ENCODE measurements around the gene TMEM196. TPM values are rescaled to one million over a fixed set of nuclear protein-coding genes. Genes with fewer than 3 reads are reported as not detected.

The TMEM196 gene
- total RNA-seq: not detected in 2 replicates

DNA sequence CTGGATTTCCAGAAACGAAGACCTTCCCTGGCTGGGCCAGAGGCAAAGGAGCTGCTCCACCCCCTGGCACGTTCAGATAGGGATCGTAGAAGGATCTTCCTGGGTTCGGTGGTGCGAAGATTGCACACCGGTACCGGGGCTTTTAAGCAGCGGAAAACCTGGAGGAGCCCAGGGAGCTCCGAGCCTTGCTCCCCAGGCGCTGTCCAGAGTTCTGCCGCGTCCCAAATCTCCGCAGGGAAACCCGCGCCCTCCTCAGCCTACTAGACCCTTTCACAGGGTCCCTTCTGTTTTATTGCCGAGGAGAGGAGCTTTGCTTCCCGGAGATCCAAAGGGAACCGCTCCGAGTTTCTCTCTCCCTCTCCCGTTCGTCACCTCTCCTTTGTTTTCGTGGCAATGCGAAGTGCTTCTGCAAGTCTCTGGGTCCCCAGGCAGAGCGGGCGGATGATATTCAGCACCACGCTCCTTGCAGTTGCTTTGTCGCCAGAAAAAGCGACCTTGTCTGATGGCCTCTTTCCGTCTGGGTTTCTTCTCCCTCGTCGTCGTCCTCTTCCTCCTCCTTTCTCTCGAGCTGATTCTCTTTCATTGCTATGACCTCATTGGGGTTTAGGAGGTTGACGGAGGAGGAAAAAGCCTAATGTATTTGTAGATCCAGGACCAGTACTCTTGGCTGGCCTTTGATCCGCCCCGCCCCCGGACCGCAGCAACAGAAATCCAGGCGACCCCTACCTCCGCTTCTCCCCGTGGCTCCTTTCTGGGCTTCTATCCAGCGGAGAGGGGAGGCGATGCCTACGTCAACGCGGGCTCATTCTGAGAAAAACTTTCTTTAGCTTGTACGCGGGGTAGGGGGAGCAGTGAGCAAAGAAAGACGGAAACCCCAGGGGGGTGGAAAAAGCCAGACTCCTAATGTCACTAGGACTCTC, at the start of gene TMEM196:
Gene TMEM196 (minus strand): TSS at position 777 of the 920 bp plus-strand sequence. CDS start 921 bp downstream, outside the sequence.
- intact Hi-C loops (cut with micrococcal nuclease): no loop called here

DNA sequence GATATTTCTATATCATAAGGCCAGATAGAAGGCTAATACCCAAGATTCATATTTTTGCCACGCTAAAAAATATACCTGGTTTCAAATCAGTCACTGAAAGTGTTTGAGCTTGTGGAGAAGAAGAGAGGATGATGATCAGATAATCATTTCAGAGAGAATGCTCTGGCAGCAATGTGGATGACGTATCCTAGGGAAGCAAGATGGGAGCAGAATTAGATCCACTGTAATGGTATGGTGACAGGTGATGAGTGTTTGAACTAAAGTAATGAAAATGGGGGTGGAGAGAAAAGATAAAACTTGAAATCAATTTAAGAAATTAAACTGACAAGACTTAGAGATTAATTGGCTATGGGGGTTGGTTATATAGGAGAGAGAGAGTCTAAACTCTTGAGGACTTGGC, 42.7 kb upstream of the TMEM196 start:
- intact Hi-C loops (cut with micrococcal nuclease): no loop called here

DNA sequence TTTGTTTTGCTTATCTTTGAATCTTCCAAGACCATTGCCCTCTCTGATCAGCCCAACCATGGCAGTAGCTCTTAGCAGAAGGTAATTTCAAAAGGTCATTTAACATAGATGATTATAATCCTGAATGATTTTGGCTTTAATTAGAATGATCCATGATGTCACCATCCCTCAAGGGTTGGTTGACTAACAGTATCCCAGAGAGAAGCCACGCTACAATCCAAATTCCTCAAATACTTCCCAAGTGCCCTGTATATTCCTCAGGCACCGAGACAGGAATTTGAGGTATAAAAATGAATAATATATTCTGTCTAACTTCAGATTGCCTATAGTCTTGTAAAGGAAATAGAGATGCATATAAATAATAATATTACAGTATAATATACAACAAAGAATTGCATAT, 42.1 kb upstream of the TMEM196 start:
- intact Hi-C loops (cut with micrococcal nuclease): no loop called here

DNA sequence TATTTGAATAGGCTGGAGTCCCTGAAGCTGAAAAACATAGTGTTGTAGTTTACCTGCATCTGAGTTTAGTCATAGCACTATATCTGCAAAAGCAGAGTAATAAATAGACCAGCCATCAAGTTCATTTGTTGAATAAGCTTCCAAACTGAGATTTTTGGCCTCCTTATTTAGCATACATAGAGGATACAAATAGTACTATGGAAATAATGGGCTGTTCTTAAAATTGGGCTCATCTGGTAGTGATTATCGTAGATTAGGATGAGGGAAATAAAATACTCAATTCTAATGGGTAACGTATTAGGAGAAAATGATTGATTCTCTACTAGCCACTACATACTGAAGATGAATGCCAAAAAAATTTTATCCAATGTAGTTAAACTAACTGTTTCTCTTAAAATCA, 41.4 kb upstream of the TMEM196 start:
- intact Hi-C loops (cut with micrococcal nuclease): no loop called here

DNA sequence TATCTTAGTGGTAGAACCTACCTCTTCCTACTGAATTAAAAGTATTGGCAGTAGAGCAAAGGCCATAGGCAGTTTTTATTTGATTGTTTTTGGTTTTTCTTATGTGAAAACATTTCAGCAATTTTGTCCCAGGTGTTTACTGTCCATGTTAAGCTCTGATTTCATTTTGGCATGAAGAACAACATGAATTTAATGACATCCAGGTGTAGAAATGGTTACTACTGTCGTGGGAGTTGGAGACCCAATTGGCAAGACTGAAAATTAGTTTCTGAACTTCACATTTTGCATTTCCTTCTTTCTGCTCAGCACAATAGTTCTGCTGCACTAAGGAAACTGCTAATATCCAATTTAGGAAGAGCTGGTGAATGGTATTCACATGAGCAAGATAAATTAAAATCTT, 38.0 kb upstream of the TMEM196 start:
- intact Hi-C loops (cut with micrococcal nuclease): no loop called here

DNA sequence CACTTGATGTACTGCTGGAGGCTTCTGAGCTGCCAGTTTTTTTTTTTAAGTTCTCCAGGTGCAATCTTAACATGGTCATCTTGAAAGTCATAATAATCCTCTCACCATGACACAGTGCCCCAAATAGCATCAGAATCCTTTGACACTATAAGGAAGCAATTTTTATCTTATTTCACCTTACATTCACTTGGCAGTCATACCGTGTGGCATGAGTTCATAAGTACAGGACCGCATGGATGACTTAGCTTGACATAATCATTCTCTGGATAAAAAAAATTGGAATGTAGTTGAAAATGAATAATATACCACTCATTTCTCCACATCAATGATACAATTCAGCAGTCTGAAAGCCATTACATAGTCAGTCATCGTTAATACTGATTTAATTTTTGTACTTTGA, 25.6 kb upstream of the TMEM196 start:
- intact Hi-C loops (cut with micrococcal nuclease): no loop called here

DNA sequence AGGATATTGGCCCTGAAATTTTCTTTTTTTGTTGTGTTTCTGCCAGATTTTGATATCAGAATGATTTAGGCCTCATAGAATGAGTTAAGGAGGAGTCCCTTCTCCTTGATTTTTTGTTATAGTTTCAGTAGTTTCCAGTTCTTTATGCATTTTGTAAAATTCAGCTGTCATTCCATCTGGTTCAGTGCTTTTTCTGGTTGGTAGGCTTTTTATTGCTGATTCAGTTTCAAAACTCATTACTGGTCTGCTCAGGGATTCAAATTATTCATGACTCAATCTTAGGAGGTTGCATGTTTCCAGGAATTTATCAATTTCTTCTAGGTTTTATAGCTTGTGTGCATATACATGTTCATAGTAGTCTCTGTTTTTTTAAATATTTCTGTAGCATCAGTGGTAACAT, 10.1 kb upstream of the TMEM196 start:
- intact Hi-C loops (cut with micrococcal nuclease): no loop called here

DNA sequence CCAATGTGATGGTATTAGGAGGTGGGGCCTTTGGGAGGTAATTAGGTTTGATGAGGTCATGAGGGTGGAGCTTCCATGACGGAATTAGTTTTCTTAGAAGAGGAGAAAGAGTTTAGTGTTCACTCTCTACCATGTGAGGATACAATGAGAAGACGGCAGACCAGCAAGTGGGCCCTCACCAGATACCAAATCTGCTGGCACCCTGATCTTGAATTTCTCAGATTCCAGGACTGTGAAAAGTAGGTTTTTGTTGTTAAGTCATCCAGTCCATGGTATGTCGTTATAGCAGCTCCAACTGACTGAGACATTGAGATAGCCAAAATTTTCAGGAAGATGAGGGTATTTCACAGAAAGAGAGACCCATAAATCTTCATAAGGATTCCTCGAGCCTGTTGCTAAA, 3.6 kb upstream of the TMEM196 start:
- intact Hi-C loops (cut with micrococcal nuclease): no loop called here

DNA sequence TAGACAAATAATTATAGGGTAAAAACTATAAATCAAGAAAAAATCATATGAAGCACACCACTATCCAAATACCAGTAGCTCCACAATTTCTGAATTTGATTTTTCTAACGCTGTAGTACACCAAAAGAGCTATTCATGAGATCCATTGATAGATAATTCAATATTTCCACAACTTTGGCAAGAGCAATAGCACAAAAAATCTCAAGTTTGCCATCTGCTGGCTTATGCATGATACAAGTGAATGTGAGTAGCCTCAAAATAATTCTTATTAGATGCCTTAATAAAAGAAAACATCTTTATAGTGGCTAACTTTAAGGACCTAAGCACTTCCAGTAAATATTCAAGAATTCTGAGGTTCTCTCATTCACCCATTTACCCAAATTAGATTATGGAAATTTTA, 2.2 kb upstream of the TMEM196 start:
- intact Hi-C loops (cut with micrococcal nuclease): no loop called here

DNA sequence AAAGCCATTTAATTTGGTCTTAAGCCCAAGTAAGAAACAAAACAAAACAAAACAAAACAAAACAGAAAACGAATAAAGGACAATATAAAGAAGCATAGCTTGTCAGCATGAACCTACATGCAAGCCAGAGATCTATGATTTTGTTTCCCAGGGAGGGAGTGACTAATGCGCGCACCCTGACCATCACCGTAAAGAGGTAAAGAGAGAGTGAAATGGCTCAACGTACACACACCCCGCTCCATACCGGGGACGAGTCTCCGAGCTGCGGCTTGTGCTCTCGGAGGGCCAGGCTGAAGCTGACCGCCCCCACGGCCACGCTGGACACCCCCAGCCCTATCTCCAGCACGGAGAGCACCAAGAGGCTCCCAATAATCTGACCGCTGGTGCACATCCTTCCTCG, 1.1 kb downstream of the TMEM196 start:
- intact Hi-C loops (cut with micrococcal nuclease): no loop called here

DNA sequence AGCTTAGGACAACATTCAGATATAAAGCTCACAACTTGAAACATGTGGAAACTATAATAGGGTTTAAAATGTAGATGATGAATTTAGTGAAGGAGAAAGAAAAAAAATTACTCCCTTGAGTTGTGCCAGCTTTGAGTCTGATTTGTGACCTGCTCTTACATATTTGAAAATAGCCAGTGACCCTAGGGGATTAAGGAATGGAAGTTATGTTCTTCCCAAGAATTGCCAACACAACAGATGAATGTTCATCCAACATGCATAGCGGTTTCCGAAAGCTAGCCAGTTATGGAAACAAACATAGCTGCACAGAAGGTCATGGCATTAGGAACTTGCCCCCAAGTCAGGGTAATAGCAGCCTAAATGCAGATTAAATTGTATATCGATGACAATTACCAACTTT, 10.8 kb downstream of the TMEM196 start:
- intact Hi-C loops (cut with micrococcal nuclease): no loop called here

DNA sequence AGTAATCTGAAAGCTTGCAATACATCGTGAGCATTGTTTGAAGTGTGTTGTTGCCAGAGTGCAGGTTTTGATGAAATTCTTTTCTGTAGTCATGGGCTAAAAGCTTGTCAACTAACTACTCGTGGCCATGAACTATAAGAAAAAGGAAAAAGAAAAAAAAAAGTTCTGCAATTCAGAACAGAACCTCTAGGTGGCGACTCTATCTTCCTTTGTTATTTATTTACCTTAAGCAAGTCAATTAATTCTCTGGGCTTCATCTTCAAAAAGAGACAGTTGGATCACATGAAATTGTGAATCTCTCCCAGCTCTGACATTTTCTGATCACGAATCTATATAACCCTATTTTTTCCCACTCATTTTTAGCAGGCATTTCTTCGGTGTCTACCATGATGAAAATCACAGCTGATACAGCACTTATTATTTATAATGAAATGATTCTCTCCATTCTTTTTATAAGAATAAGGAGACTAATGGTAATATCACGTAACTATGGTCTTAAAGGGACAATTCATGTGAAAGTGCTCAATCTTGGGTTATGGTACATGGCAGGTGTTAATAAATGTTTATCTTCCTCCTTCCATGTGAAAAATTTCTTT, 18.8 kb downstream of the TMEM196 start:
- intact Hi-C loops (cut with micrococcal nuclease): loop anchor here (1.0 to 10.0 kb wide), 2 partner anchors 440 to 844 kb away; no protein-coding TSS in a partner anchor

DNA sequence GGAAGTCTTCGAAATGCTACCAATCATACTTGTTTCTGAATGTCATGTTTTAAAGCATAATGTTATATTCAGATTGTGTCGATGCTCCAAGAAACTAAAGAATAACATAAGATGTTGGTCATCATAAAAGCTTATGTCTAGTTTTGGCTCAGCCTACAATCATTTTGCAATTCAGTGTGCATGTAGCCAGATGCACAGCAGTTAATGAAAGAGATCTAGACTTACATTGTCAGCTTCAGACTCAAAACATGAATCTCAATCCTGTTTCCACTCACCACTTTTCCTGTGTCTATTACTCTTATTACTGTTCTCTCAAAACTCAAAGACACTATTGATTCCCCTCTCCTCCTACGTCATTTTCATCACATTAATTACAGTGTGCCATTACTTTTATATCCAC, 21.4 kb downstream of the TMEM196 start:
- intact Hi-C loops (cut with micrococcal nuclease): loop anchor here (10.0 kb wide), 1 partner anchor 443 kb away; no protein-coding TSS in a partner anchor

DNA sequence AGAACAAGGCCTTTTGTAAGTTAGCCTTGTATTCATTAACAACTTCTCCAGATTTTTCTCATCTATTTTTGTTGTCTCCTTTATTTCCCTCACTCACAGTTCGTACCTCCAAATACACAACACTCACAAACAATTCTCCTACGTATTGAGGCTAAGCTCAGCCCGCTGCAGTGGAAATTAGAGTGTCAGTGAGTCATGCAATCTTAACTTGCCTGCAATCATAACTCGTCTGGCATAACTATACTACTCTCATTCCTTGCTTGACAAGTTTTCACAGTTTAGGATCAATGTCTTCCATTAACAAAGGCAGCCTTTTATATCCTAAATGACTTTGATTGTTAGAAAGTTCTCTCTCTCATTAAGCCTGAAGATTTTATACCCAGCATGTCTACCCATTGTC, 23.8 kb downstream of the TMEM196 start:
- intact Hi-C loops (cut with micrococcal nuclease): loop anchor here (10.0 kb wide), 1 partner anchor 445 kb away; no protein-coding TSS in a partner anchor

DNA sequence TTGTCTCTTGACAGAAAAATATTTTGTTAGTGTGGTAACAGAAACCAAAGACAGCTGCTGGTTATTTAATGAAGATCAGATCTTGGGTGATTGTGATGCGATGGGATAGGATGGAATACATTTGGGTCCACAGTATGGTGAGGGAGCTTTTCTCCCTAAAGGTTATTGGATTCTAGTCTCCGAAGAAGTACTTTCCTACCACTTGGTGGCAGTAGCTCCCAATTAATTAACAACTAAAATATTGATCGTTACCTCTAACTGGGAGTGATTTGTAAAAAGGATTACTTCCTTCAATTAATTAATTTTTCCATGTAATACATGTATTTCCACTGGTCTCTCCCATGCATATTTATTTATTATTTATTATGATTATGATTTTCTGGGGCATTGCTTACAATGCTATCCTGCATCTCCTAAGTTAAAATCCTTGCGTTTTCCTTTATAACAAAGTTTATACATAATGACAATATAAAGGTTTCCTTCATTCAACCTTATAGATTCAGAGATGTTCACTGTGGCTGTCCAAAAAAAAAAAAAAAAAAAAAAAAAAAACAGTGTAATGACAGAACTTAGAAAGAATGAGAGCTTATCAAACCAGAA, 25.6 kb downstream of the TMEM196 start:
- intact Hi-C loops (cut with micrococcal nuclease): loop anchor here (1.0 kb wide), 1 partner anchor 850 kb away; no protein-coding TSS in a partner anchor

DNA sequence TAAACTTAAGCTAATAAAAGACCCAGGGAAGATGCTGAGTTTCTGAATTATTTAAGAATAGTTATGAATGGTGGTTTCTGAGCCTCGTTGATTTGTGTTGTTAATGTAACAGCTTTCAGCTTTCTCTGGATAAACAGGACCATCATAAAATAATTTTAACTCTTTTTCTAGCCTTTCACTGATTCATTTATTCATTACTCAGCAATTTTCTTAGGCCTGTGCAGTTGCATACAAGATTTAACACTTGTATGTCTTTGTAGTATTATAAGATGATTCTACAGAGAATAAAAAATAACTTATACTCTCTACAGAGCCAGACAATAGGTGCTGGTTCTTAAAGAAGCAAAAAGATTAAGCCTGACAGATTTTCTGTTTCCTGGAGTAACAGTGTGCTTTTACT, 29.3 kb downstream of the TMEM196 start:
- intact Hi-C loops (cut with micrococcal nuclease): no loop called here

DNA sequence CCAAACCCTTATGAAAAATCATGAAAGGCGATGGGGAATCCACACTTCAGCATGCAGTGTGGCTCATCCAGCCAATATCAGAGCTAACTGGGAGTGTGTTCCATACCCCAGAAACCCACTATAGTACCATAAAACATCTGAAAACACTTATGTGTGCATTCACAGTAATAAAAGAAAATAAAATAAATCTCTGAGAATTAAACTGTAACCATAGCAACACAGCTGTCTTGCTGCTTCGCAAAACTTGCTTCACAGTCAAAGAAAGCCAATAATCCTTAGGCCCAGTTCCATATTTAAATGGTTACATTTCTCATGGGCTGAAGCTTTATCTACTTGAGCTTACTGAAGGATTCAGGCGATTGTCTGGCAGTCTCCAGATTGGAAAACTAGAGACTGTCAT, 44.7 kb downstream of the TMEM196 start:
- intact Hi-C loops (cut with micrococcal nuclease): no loop called here

DNA sequence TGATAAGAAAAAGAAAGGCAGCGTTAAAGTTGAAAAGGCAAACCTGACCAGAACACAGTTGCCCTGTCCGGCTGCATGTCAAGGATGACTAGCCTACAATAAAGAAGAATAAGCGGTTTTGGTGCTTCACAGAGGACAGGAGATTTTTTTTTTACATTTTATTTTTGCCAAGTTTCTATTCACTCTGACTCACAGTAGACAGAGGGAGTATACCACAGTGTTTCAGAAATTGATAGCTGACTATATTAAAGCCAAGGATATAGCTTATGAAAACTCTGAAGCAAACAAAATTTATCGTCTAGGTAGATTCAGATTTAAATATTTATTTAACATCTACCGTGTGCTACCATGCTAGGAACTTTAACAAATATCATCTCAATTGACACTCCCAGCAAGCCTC, 47.6 kb downstream of the TMEM196 start:
- intact Hi-C loops (cut with micrococcal nuclease): no loop called here

DNA sequence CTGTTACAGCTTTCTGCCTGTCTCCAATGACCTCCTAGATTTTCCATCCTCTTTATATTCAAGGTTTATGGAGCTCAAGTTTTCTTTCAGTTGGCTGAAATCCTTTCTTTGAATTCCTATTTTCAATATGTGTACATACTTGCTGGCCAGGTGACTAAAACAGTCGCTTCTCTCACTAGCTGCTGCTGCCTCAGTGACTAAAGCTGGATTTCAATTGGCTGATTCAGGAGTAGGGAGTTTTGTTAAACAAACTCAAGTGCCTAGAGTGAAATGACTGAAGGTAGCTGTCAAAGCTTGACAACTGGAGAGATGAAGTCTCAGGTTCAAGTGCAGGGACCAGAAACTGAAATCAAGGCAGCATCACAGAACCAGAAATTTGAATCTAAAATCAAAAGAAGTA, 57.9 kb downstream of the TMEM196 start:
- intact Hi-C loops (cut with micrococcal nuclease): no loop called here

DNA sequence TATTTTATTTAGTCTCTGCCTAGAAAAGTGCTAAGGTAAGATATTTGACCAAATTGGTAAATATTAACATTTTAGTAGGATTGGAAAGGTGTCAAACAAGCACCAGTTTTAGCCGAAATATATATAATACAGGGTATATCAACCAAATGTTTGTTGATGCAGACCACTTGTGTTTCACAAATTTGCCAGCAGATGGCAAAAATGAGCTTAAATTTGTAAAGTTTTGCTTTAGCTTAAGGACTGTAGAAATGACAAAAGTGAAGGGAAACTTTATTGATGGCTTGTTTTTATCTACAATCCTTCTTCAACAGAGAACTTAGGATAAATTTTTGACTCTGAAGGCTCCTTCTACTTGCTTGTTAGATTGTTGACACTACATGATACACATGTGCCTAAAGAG, 59.7 kb downstream of the TMEM196 start:
- intact Hi-C loops (cut with micrococcal nuclease): loop anchor here (1.0 kb wide), 1 partner anchor 885 kb away; no protein-coding TSS in a partner anchor

DNA sequence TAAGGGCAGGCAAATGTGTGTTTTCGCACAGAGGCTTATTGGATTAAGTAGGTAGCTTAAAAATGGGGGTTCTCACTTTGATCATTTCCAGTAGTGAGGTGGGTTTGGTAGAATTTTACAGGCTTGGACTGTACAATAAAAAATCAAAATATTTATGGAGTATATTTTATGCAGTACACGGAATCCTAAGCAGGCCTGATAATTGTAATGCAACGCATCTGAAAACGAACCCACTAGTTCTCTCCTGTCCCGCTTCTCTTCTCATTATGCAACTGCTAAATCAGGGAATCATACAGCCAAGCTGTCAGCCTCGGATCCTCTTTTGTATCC, 64.2 kb downstream of the TMEM196 start:
- intact Hi-C loops (cut with micrococcal nuclease): loop anchor here (1.0 to 10.0 kb wide), 3 partner anchors 626 to 1767 kb away; partner anchors contain the start of genes ITGB8 and SNX13
